Measurements from ENCODE around the gene NIPSNAP3A. TPM values are rescaled to one million over a fixed set of nuclear protein-coding genes. Genes with fewer than 3 reads are reported as not detected.

NIPSNAP3A gene
- total RNA-seq, 1 experiment from 2014 or later = 38.4 TPM

GRCh38 chr9:104774831-104775573 lies 27.5 kb downstream of the NIPSNAP3A start:
- no peak for DNase-seq (ENCODE audit: low spot score)

GRCh38 chr9:104775574-104775936 lies 28.1 kb downstream of the NIPSNAP3A start:
- DNase-seq (ENCODE audit: low spot score) = no peak

DNA sequence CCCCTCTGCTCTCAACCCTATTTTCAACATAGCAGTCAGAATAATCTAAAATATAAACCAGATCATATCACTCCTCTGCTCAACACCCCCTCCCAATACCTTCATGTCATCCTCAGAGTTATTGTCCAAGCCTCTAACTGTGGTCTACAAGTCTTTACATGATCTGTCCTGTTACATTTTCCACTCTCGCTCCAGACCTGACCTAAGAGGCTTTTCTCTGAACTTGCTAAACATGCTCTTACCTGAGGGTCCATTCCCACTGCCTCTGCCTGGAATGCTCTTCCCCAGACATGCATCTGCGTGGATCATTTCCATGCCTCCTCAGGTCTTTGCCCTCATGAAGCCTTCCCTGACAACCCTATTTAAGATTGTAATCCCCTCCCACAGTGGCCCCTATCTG lies 28.5 kb downstream of the NIPSNAP3A start:
- no peak for DNase-seq (ENCODE audit: low spot score)

GRCh38 chr9:104776797-104777196 lies 29.3 kb downstream of the NIPSNAP3A start:
- DNase-seq (ENCODE audit: low spot score) = no peak

DNA sequence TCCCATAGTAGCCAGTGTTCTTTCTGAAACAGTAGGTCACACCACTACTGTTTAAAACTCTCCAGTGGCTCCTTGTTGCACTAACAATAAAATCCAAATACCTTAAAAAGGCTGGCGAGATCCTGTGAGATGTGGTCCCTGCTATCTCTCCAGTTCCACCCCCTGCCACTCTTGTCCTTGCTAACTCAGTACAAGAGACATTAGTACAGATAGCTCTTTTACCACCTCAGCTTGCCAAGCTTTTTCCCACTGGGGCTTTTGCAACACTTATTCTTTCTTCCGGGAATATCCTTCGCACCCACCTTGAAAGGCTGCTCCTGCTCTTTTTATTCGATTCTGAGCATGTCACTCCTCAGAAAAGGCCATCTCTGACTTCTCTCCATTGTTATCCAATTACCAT lies 31.3 kb downstream of the NIPSNAP3A start:
- no peak for DNase-seq (ENCODE audit: low spot score)

DNA sequence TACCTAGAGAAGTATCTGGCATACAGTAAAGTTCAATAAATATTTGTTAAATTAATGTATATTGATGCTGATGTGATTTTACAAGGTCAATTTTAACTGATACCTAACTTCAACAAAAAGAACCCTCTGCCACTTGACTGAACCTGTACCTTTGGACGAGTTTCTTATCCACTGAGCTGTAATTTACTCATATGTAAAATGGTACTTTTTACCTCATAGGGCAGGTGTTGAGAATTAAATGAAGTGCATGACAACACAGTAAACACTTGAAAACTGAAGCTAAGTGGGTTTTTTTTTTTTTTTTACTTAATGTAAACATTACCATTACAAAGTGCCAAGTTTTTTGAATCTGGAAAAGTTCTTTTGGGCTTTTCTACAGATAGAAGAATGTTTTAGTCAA lies 31.9 kb downstream of the NIPSNAP3A start:
- DNase-seq (ENCODE audit: low spot score) = no peak

GRCh38 chr9:104779946-104780535 lies 32.6 kb downstream of the NIPSNAP3A start:
- DNase-seq (ENCODE audit: low spot score) = no peak

GRCh38 chr9:104780796-104781395 lies 33.4 kb downstream of the NIPSNAP3A start:
- peak; percentile 19 for DNase-seq (ENCODE audit: low spot score)

DNA sequence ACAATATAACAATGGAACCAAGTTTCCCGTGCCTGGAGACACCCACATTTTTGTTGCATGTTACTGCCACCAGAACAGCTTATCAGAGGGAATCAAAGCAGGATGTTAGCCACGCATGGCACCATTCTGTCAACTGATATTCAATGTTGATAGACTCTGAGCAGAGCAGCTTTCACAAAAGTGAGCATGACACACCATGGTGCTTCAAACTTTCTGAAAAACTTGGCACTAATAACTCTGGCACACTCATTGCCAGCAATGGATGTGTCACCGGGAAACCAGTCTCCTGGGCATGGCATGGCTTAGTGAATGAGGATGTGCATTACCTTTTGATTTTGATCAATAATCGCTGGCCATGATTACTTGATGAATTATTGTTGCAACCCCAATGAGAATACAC lies 36.1 kb downstream of the NIPSNAP3A start:
- no peak for DNase-seq (ENCODE audit: low spot score)

- no peak for DNase-seq (ENCODE audit: low spot score)
Measured at GRCh38 chr9:104784098-104784497, 36.6 kb downstream of the NIPSNAP3A start.

DNA sequence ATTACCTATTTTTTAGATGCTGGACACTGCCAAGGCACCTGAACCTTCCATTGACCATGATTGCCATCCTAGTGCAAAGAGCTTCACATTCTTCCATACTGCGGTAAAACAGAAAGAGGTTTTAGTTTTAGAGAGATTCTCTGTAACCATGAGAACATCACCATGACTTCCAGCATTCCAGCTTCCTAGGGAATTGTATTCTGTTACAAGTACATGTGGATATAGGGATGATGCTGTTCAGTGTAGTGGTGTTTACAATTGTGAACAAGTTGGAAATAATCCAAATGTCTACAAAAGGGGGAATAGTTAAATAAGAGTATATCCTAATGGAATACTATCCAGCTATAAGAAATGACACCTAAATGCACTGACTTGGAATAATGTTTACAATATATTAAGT lies 38.8 kb downstream of the NIPSNAP3A start:
- DNase-seq (ENCODE audit: low spot score) = no peak

DNA sequence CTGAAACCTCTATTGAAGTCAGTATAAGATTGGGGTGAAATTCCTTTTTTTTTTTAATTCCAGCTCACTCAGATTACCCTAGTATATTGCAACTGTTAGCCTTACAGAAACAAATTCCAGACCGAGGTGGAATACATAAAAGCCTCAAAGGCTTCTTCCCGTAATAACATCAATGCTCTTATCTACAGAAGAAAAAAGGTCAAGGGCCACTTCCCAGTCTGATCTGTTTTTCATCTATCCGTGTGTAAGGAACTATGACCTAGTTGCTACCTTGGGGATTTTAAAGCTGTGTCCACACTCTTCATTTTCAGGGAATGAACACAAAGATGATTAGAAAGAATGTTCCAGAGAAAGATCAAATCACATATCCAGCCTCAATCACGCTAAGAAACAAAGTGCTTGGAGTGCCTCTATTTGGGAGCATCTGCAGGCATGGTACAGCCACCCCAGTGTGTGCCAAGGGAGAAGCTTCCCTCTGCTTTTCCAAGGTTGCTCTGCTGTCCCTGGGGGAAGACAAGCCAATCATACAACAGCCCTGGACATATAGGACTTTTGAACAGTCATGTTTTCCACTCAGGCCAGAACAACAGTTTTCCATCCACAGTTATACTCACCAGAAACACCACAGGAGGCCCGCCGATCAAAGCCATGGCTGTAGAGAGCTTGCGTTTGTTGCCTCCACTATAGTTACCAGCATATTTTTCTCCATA lies 40.0 kb downstream of the NIPSNAP3A start:
- DNase-seq (ENCODE audit: low spot score) = no peak

DNA sequence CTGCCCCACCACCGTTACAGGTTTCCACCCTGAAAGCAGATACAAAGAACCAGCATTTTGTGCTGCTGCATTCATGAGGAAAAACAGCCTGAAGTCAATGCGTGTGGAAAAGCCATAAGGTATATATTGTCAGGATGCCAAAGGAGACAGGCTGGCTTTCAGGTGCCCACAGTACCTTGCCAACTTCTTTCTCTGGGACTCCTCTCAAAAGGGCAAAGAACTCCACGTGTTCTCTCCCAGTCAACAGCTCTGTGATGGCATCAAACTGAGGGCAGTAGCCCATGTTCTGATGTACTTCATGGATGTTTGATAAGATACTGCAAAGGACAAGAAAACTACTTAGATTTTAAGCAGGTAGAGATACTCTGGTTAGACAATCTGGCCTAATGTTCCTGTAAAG lies 40.8 kb downstream of the NIPSNAP3A start:
- DNase-seq (ENCODE audit: low spot score) = no peak

DNA sequence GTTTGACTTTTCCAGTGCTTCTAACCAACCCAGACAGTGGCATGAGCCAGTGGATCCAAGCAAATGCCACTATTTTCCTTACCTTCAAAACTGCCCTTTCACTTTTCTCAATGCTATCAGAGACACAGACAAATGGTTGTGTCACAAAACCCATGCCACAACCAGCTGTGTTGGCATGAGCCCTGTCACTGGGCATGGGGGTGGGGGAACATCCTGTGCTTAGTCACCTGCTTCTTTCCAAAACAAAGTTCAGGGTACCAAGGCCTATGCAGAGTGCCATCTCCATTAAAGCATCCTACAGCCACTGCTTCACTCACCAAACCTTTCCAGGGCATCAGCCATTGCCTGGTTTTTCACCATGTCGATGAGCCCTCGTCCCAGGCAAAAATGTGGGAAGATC lies 46.6 kb downstream of the NIPSNAP3A start:
- DNase-seq (ENCODE audit: low spot score) = no peak

DNA sequence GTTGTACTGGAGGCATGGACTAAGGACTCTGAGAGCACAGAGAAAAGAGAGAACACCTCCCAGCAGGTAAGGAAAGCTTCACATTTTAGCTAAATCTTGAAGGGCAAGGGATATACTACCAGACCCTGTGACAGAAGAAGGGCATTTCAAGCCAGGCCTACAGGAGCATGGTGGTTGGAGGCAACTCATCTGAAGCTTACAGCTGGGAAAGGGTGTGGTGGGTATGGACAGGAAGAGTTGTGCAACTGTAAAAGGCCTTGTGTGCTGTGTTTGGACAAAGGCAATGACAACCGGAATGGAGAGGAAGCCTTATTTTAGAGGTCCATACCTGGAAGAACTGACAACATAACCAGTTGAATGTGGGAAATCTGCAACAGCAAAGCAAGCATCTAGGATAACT lies 47.6 kb downstream of the NIPSNAP3A start:
- DNase-seq (ENCODE audit: low spot score) = no peak

DNA sequence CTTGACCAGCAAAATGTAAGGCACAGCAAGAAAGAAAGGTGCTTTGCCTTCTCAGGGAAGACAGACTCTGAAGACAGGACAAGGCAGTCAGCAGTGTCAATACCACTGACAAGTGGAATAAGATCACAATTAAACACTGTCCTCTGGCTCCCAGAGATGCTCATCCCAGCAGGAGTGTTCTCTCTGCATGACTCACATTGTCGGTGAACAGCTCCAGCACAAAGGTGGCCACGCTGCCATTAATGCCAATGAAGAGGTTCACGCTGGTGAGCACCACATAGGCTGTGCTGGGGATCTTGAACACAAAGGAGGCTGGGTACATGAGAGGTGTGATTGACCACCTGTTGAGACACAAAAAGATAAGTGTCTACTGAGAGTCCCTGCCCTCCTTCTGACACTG lies 48.4 kb downstream of the NIPSNAP3A start:
- DNase-seq (ENCODE audit: low spot score) = no peak

DNA sequence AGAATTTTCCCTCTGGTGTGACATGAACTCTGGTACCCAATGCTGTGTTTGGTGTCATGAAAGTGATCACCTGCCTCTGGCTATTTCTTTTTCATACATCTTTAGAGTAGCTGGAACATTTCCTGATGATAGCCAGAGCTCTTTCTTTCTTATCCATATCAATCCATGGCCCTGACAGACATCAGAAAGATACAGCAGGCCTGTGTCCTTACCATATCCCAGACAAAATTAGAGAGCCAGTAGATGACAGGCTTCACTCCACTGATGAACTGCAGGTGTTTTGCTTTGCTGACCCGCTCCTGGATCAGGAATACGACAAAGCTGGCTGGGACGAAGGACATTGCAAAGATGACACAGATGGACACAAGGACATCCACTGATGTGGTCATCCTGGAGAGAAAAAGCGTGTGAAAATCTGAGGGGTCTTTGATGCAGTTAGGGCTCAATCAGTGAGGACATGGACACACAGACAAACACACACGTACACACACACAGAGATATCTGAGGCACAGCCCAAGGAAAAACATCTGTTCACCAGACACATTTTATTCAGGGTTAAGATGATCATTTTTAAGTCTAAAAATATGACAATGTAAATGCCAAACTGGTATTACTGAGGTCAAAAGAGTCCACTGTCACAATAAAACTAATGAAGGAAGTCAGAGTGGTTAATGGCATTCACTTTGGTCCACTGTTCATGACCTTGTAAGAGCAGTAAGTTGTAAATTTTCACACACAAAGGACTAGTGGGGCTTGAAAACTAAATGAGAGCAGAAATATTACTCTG lies 50.9 kb downstream of the NIPSNAP3A start:
- no peak for DNase-seq (ENCODE audit: low spot score)

DNA sequence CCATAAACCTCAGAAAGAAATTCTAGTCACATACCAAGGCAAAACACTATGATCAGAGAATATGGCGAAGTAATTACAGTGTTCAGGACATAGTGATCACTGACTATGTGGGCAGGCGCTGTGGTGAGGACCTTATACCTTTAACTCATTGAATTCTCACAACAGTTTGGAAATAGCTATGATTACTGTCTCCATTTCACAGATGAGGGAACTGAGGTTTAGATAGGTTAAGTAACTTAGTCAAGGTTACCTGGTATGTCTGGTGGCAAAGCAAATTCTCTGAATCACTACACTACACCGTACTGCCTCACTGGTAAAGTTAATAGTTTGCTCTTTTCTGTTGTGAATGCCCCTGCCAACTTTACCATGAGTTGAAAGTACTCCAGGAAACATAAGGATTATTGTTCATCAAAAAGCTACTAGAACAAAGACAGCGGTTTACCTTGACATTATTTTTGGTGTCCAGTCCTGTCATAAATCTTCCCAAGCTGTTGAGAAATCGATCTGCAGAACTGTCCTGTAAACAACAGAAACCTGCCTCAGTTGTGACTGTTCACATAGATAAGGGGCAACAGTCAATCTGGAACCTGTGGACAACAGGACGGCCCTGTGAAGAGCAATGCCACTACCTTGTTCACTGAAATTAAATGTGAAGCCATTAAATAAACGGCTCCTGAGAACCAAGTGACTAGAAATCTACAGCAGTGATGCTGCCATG lies 52.7 kb downstream of the NIPSNAP3A start:
- DNase-seq (ENCODE audit: low spot score) = no peak

DNA sequence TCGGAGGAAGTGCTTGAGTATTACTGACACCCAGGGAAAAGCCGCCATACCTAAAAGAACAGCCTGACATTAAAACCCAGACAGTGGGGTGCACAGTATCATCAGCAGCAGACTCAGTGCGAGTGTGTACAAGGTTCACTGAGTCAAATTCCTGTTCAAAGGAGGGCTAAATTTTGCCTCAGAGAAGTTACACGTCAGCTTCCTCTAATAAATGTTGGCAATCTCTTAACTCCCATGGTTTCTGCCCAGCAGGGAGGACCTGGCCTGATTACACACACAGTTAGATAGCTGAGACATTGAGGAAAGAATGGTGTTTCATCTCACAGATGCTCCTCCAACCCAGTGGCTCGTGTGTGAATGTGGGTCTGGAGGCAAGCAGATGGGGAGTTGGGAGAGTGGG lies 54.6 kb downstream of the NIPSNAP3A start:
- DNase-seq (ENCODE audit: low spot score) = no peak

DNA sequence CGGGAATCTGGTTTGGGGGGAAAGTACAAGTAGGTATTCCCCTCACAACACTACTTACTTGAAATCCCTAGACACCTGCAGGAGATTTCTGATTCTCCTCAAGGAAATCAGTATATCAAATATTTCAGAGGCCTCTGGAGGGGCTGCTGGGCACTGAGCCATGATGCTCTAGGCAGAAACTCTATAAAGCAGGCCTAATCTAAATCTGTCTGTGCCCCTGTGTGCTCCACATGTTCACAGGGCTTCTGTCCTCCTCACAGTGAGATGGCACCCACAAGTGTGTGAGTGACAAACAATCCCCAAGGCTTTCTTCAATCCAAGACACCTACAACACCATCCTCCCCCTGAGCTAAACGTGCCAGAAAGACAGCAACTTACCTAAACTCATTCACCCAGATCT lies 55.4 kb downstream of the NIPSNAP3A start:
- no peak for DNase-seq (ENCODE audit: low spot score)

GRCh38 chr9:104805441-104805840 lies 58.0 kb downstream of the NIPSNAP3A start:
- no peak for DNase-seq (ENCODE audit: low spot score)
